Keratinocyte (primary cell): ENCODE results near the gene NMT1. TPM values are rescaled to one million over a fixed set of nuclear protein-coding genes. Genes with fewer than 3 reads are reported as not detected.
"Not testable (repeated sequence)": the region's sequence is repeated elsewhere in the genome, so short reads cannot be mapped to it uniquely, and the experiment has no call there.

ENCODE experiments used
- DNase-seq: peaks from one replicate; pipeline ENCODE4 v3.0.0-alpha.2; 2011; ENCODE audit warnings: low read depth, missing footprints, low spot score
- FAIRE-seq: peaks from 2 replicates; lab custom pipeline; 2011; peaks lifted over from hg19 to GRCh38; lab: Jason Lieb, UNC
- H2AFZ ChIP-seq: 2 replicates; pipeline ENCODE4 v1.6.0; 2012; ENCODE audit warnings: low read length, control low read depth, inconsistent platforms; ENCODE audit not compliant: control insufficient read depth
- H3K27ac ChIP-seq: 2 replicates; pipeline ENCODE4 v1.5.1; 2011; ENCODE audit warnings: low read length; ENCODE audit not compliant: control insufficient read depth, insufficient read depth
- H3K27me3 ChIP-seq: 3 replicates; pipeline ENCODE4 v1.6.0; 2011; ENCODE audit warnings: low read length; ENCODE audit not compliant: control insufficient read depth, insufficient read depth; ENCODE audit errors: extremely low read depth
- H3K36me3 ChIP-seq, 2 experiments: 2 replicates in 1 of 2; 3 replicates in 1 of 2; pipeline ENCODE4 v1.5.1; 2011; ENCODE audit warnings: low read length in 2 of 2, mild to moderate bottlenecking in 1 of 2; ENCODE audit not compliant: control insufficient read depth in 2 of 2, insufficient read depth in 2 of 2; ENCODE audit errors: extremely low read depth in 1 of 2
- H3K4me1 ChIP-seq: 3 replicates; pipeline ENCODE4 v1.5.1; 2011; ENCODE audit warnings: low read length; ENCODE audit not compliant: control insufficient read depth, insufficient read depth; ENCODE audit errors: extremely low read depth
- H3K4me2 ChIP-seq: 3 replicates; pipeline ENCODE4 v1.6.0; 2011; ENCODE audit warnings: low read depth, low read length; ENCODE audit not compliant: control insufficient read depth, insufficient read depth; ENCODE audit errors: extremely low read depth
- H3K4me3 ChIP-seq, 3 experiments: fragments of 200-600 bp in 1 of 3; sonication (generic) in 1 of 3; 2 replicates in 2 of 3; 3 replicates in 1 of 3; pipeline ENCODE4 v1.5.1; 2011 to 2016; ENCODE audit warnings: low read length in 3 of 3, mild to moderate bottlenecking in 3 of 3, control low read depth in 2 of 3, inconsistent platforms in 1 of 3, low read depth in 1 of 3, mixed read lengths in 1 of 3, mixed run types in 1 of 3, moderate library complexity in 1 of 3; ENCODE audit not compliant: control insufficient read depth in 2 of 3, insufficient read depth in 2 of 3; ENCODE audit errors: extremely low read depth in 1 of 3
- H3K79me2 ChIP-seq: 2 replicates; pipeline ENCODE4 v1.6.0; 2012; ENCODE audit warnings: low read length; ENCODE audit not compliant: control insufficient read depth, insufficient read depth
- H3K9ac ChIP-seq: 3 replicates; pipeline ENCODE4 v1.6.0; 2011; ENCODE audit warnings: low read length; ENCODE audit not compliant: control insufficient read depth, insufficient read depth; ENCODE audit errors: extremely low read depth
- H3K9me1 ChIP-seq: 3 replicates; pipeline ENCODE4 v1.6.0; 2011; ENCODE audit warnings: low read length; ENCODE audit not compliant: control insufficient read depth, insufficient read depth; ENCODE audit errors: extremely low read depth
- H3K9me3 ChIP-seq: 2 replicates; pipeline ENCODE4 v1.5.1; 2012; ENCODE audit warnings: low read depth, low read length; ENCODE audit not compliant: control insufficient read depth
- H4K20me1 ChIP-seq: 3 replicates; pipeline ENCODE4 v1.6.0; 2011; ENCODE audit warnings: low read length; ENCODE audit not compliant: control insufficient read depth, insufficient read depth; ENCODE audit errors: extremely low read depth
- CTCF ChIP-seq, 3 experiments: IDR thresholded peaks in 1 of 3; conservative IDR thresholded peaks in 1 of 3; optimal IDR thresholded peaks in 1 of 3; 2 replicates in 2 of 3; 3 replicates in 1 of 3; pipeline versions ENCODE3 to v1.5.1; 2011; ENCODE audit warnings: low read length in 3 of 3, mild to moderate bottlenecking in 3 of 3, moderate library complexity in 2 of 3, control low read depth in 1 of 3, inconsistent platforms in 1 of 3; ENCODE audit not compliant: insufficient read depth in 2 of 3; ENCODE audit errors: extremely low read depth in 1 of 3
- EZH2 ChIP-seq: IDR thresholded peaks from one replicate; pipeline ENCODE4 v1.6.1; 2012; ENCODE audit warnings: inconsistent platforms, mild to moderate bottlenecking, low read length, moderate library complexity
- dilution Hi-C: fragments of 300-500 bp; cut with MboI; formaldehyde crosslinking; loops from one replicate; pipeline ENCODE4 v1.7.0; 2020; ENCODE audit warnings: low sequenced_read_pairs; ENCODE audit not compliant: extremely low pct_ligation_motif_present
- polyA plus RNA-seq, 5 experiments: library from polyadenylated mRNA; depleted of rRNA in 3 of 5; stranded (reverse) in 3 of 5; stranded (forward) in 1 of 5; unstranded in 1 of 5; fragments of >200 nt; gene quantifications; 1 replicate in 1 of 5; 2 replicates in 3 of 5; 3 replicates in 1 of 5; pipeline versions ENCODE4 v1.2.1 to v1.2.3, GENCODE V29; 2011 to 2012; ENCODE audit warnings: missing spikeins in 2 of 5, low read depth in 1 of 5, low replicate concordance in 1 of 5

NMT1 gene
- polyA plus RNA-seq, 1 donor (not counting 4 experiments of a cell fraction or from before 2014, with no cell fraction given), result 101 TPM

- Histone ChIP-seq H3K4me3 (peak within 1 kb of the TSS; percentile 37 to 85 (median 67)), H3K36me3 (peaks cover 2 to 6% of the 10 kb centered on the region in 2 experiments), H3K79me2 (peaks cover 14% of the 10 kb centered on the region), H3K9me3 (no peaks in the 10 kb centered on the region), H3K9me1 (peaks cover 4% of the 10 kb centered on the region), H3K27me3 (no peaks in the 10 kb centered on the region), H3K27ac (peak within 1 kb of the TSS; percentile 89), H3K4me1 (peaks cover 39% of the 10 kb centered on the region), H2AFZ (no peak within 1 kb of the TSS), H3K4me2 (peak within 1 kb of the TSS; percentile 86), H3K9ac (peak within 1 kb of the TSS; percentile 80), H4K20me1 (no peaks in the 10 kb centered on the region)
- dilution Hi-C loops, result no loop called here
- TF ChIP-seq CTCF (optimal IDR thresholded peaks at IDR 0.05 in 1 of 3, IDR thresholded peaks at IDR 0.05 in 1 of 3, conservative IDR thresholded peaks at IDR 0.05 in 1 of 3; ENCODE audit: extremely low read depth in 1 of 3, insufficient read depth in 2 of 3, low read length in 3 of 3) (no peak), EZH2 (no peak)
- FAIRE-seq (no peak), DNase-seq (peak; percentile 64)
Measured at GRCh38 chr17:45051060-45051719, 9.9 kb upstream of the NMT1 start, which contains the start of gene DCAKD. Gene DCAKD (minus strand): TSS chr17:45051632. CDS start chr17:45034885, 16,747 bp downstream.

GRCh38 chr17:45051720-45052051 lies 9.4 kb upstream of the NMT1 start:
- dilution Hi-C loops, H3K27me3 ChIP-seq, H3K9ac ChIP-seq, H3K9me1 ChIP-seq, DNase-seq, H4K20me1 ChIP-seq, H3K36me3 ChIP-seq, H3K27ac ChIP-seq, H3K9me3 ChIP-seq, H2AFZ ChIP-seq, H3K4me2 ChIP-seq, H3K4me3 ChIP-seq, FAIRE-seq: not testable (repeated sequence)
- Histone ChIP-seq H3K79me2 (peaks cover 14% of the 10 kb centered on the region), H3K4me1 (peaks cover 34% of the 10 kb centered on the region)
